ENCODE data around the gene TNFSF15. TPM values are rescaled to one million over a fixed set of nuclear protein-coding genes. Genes with fewer than 3 reads are reported as not detected.

Gene TNFSF15
- total and polyA plus RNA-seq, 9 donors = 0.02 to 0.53 (median 0.24) TPM

DNA sequence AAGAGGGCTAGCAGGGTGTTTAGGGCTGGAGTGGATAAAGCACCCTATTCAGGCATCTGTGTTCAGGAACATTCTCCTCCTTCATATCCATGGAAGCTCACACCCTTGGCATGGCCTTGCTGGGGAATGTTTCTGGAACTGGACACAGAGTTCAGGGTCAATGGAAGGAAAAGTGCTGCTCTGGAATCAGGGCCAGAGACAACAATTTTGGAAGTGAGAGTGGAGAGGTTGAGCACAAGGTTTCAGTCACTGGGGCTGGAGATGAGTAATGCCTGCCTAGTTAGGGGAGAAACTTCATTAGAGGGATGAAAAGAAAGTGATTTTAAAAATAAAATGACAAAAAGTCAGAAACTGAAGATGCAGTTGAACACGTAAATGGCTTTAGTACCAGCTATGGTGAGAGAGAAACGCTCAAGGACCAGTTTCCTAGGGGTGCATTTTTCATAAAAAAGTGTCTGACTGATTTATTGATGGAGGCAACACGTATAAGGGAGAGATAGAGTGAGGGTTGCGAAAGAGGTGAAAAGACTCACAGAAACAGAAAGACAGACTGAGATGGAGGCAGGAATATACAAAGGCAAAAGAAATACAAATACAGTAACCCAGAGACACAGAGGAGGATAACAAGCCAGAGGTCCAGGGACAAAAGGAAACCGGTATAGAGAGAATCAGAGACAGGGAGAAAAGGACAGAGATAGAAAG, 8.0 kb upstream of the TNFSF15 start:
- no peak for DNase-seq
- no peaks in the 10 kb centered on the region for H3K4me1 ChIP-seq (ENCODE audit: insufficient read depth)

DNA sequence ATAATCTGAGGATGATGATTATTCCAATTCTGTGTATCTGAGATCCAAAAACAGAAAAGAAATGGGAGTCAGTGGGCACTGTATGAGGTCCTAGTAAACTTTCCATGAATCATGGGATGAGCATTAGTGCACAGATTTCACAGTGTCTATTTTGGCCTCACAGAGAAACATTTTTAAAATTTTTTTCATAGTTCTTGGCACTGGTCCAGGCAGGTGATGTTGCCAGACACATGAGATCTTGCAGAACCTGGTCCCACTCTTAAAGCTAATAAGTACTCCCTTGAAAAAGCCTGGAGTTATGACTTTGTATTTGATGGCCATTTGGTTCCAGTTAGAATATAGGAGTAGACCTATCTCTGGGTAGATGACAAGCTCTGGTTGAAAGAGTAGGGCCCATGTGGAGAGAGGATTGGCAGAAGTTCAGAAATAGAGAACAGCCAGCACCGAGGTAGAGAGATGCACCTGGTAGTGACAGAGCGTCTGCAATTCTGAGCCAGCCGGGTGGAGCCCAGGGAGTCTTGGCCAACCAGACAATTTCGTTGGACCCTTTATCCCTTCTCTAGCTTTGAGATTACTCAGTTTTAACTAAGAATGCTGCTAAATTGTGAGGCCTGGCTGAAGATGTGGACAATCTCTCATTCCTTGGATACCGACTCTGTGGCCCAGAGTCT, 6.3 kb upstream of the TNFSF15 start:
- Histone ChIP-seq H3K4me1 (ENCODE audit: insufficient read depth) (no peaks in the 10 kb centered on the region), H3K9me3 (no peaks in the 10 kb centered on the region), H3K4me3 (no peak overlapping the region), H3K27me3 (no peaks in the 10 kb centered on the region), H3K36me3 (no peaks in the 10 kb centered on the region), H3K27ac (no peak overlapping the region)
- TF ChIP-seq, protein P1, sequence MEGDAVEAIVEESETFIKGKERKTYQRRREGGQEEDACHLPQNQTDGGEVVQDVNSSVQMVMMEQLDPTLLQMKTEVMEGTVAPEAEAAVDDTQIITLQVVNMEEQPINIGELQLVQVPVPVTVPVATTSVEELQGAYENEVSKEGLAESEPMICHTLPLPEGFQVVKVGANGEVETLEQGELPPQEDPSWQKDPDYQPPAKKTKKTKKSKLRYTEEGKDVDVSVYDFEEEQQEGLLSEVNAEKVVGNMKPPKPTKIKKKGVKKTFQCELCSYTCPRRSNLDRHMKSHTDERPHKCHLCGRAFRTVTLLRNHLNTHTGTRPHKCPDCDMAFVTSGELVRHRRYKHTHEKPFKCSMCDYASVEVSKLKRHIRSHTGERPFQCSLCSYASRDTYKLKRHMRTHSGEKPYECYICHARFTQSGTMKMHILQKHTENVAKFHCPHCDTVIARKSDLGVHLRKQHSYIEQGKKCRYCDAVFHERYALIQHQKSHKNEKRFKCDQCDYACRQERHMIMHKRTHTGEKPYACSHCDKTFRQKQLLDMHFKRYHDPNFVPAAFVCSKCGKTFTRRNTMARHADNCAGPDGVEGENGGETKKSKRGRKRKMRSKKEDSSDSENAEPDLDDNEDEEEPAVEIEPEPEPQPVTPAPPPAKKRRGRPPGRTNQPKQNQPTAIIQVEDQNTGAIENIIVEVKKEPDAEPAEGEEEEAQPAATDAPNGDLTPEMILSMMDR (IDR thresholded peaks at IDR 0.05) = no peak
- TF ChIP-seq POLR2A (IDR thresholded peaks at IDR 0.05) = no peak
- TF ChIP-seq EP300 (IDR thresholded peaks at IDR 0.05) = no peak
- no peak for DNase-seq
- intact Hi-C loops (cut with DNase I) = no loop called here
- 55 to 78% (median 70%) methylated on average over 5 of the region's 5 CpGs for WGBS, 3 donors

More for the DNA sequence above, 8.0 kb upstream of the TNFSF15 start:
- intact Hi-C loops (cut with DNase I) = no loop called here
- H3K36me3 ChIP-seq = no peaks in the 10 kb centered on the region
- no peak overlapping the region for H3K27ac ChIP-seq
- WGBS, 3 donors = 72 to 80% (median 80%) methylated on average over 5 of the region's 5 CpGs
- H3K27me3 ChIP-seq = no peaks in the 10 kb centered on the region
- TF ChIP-seq POLR2A (IDR thresholded peaks at IDR 0.05) = no peak
- TF ChIP-seq, protein P1 (IDR thresholded peaks at IDR 0.05) = no peak
- TF ChIP-seq EP300 (IDR thresholded peaks at IDR 0.05) = no peak
- no peak overlapping the region for H3K4me3 ChIP-seq
- no peaks in the 10 kb centered on the region for H3K9me3 ChIP-seq

DNA sequence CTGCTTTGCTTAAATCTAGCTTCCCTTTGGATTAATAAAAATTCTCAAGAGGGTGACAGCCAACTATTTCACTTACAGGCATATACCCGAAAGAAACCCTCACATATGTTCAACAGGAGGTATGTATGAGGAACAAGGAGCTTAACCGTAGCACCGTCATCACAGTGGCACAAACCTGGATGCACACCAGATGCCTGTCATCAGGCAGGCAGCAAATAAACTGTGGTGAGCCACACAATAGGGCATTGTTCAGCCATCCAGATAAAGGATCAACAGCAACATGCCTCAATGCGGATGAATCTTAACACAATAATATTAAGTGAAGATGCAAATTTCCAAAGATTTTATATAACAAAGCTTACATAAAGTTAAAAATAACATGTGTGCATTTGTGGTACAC, 5.5 kb upstream of the TNFSF15 start:
- DNase-seq = no peak
- no peaks in the 10 kb centered on the region for H3K27me3 ChIP-seq
- WGBS, 3 donors = 89 to 95% (median 92%) methylated on average over 4 of the region's 4 CpGs
- no peaks in the 10 kb centered on the region for H3K36me3 ChIP-seq
- intact Hi-C loops (cut with DNase I) = no loop called here
- no peak overlapping the region for H3K4me3 ChIP-seq
- H3K9me3 ChIP-seq = no peaks in the 10 kb centered on the region
- no peak for TF ChIP-seq EP300 (IDR thresholded peaks at IDR 0.05)
- no peak for TF ChIP-seq POLR2A (IDR thresholded peaks at IDR 0.05)
- TF ChIP-seq, protein P1 (IDR thresholded peaks at IDR 0.05) = no peak
- no peak overlapping the region for H3K27ac ChIP-seq
- no peaks in the 10 kb centered on the region for H3K4me1 ChIP-seq (ENCODE audit: insufficient read depth)

DNA sequence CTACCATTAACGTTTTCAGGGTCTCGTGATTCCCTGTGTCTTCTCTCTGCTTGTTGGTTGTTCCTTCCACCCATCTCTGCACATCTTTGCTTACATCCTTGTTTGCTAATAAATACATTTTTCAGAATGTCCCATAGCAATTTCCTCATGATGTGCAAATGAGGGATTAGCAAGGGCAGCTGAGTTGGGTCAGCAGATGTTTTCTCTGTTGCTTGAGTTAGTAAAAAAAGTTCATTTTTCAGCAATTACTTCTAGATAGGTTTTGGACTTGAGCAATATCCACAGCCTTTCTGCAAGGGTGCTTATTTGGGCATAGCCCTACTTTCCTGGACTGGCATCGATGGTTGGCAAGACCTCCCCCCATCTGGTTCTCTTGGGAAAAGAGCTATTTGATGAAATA, 4.8 kb upstream of the TNFSF15 start:
- TF ChIP-seq, protein P1 (IDR thresholded peaks at IDR 0.05) = no peak
- TF ChIP-seq EP300 (IDR thresholded peaks at IDR 0.05) (no peak), POLR2A (IDR thresholded peaks at IDR 0.05) (no peak)
- intact Hi-C loops (cut with DNase I) = no loop called here
- no peak for DNase-seq
- no peak overlapping the region for H3K27ac ChIP-seq
- no peak overlapping the region for H3K4me3 ChIP-seq
- no peaks in the 10 kb centered on the region for H3K27me3 ChIP-seq
- no peaks in the 10 kb centered on the region for H3K4me1 ChIP-seq (ENCODE audit: insufficient read depth)
- H3K36me3 ChIP-seq = no peaks in the 10 kb centered on the region
- H3K9me3 ChIP-seq = no peaks in the 10 kb centered on the region
- WGBS, 3 donors = 87 to 92% (median 90%) methylated on average over 3 of the region's 3 CpGs

Measured in ovary (tissue), 9 donors.